HG02973 (cell line): Measurements from ENCODE around the gene ZNF441.
"Not testable (repeated sequence)": the region's sequence is repeated elsewhere in the genome, so short reads cannot be mapped to it uniquely, and the experiment has no call there.

Experiments used
- ATAC-seq: cut with Tn5 transposase; IDR thresholded peaks from one replicate; pipeline ENCODE4 v1.9.1; 2021; ENCODE audit warnings: moderate library complexity; ENCODE audit not compliant: unreplicated experiment

The ZNF441 gene

GRCh38 chr19:11766597-11767591 is at the start of gene ZNF441:
Gene ZNF441, plus strand, starts transcription at chr19:11767000. Its CDS starts 194 bp downstream, at chr19:11767194.
- peak; percentile 88 for ATAC-seq

GRCh38 chr19:11721681-11722080 is 45.1 kb upstream of the ZNF441 start:
- no peak for ATAC-seq

- ATAC-seq, result no peak
Observed at GRCh38 chr19:11722414-11722813, 44.4 kb upstream of the ZNF441 start.

- ATAC-seq, result no peak
Observed at GRCh38 chr19:11729586-11729985, 37.2 kb upstream of the ZNF441 start.

GRCh38 chr19:11735375-11735774 is 31.4 kb upstream of the ZNF441 start:
- ATAC-seq, result no peak

- ATAC-seq, result no peak
Observed at GRCh38 chr19:11736696-11737095, 30.1 kb upstream of the ZNF441 start.

GRCh38 chr19:11737964-11738745 is 28.6 kb upstream of the ZNF441 start:
- peak; percentile 33 for ATAC-seq

- ATAC-seq, result peak; percentile 91
Observed at GRCh38 chr19:11738746-11739620, 27.8 kb upstream of the ZNF441 start, which contains the start of gene ZNF823. Gene ZNF823, minus strand, starts transcription at chr19:11738946. Its CDS starts 127 bp downstream, at chr19:11738819.

GRCh38 chr19:11745869-11746268 is 20.9 kb upstream of the ZNF441 start:
- no peak for ATAC-seq

- ATAC-seq, result no peak
Observed at GRCh38 chr19:11747277-11747676, 19.5 kb upstream of the ZNF441 start.

- no peak for ATAC-seq
Observed at GRCh38 chr19:11749751-11750150, 17.0 kb upstream of the ZNF441 start.

- no peak for ATAC-seq
Observed at GRCh38 chr19:11752244-11752736, 14.5 kb upstream of the ZNF441 start.

- no peak for ATAC-seq
Observed at GRCh38 chr19:11754663-11755062, 12.1 kb upstream of the ZNF441 start.

GRCh38 chr19:11756965-11757364 is 9.8 kb upstream of the ZNF441 start:
- no peak for ATAC-seq

- no peak for ATAC-seq
Observed at GRCh38 chr19:11759805-11760204, 7.0 kb upstream of the ZNF441 start.

- ATAC-seq, result no peak
Observed at GRCh38 chr19:11763117-11763516, 3.7 kb upstream of the ZNF441 start.

GRCh38 chr19:11763611-11764010 is 3.2 kb upstream of the ZNF441 start:
- ATAC-seq, result no peak

GRCh38 chr19:11767633-11768133 is 883 bp downstream of the ZNF441 start:
- ATAC-seq, result peak; percentile 22

GRCh38 chr19:11769995-11770394 is 3.2 kb downstream of the ZNF441 start:
- no peak for ATAC-seq

GRCh38 chr19:11771520-11771919 is 4.7 kb downstream of the ZNF441 start:
- not testable (repeated sequence) for ATAC-seq
